Epithelial cell of prostate (primary cell): ENCODE data around the gene SPATA13.

ENCODE experiments used
- DNase-seq: peaks from one replicate; pipeline ENCODE4 v3.0.0-alpha.2; 2011; ENCODE audit warnings: low read depth, low spot score
- H3K27ac ChIP-seq: fragments of 450-650 bp; 2 replicates; pipeline ENCODE4 v1.5.1; 2017; ENCODE audit warnings: mild to moderate bottlenecking

Gene SPATA13

DNA sequence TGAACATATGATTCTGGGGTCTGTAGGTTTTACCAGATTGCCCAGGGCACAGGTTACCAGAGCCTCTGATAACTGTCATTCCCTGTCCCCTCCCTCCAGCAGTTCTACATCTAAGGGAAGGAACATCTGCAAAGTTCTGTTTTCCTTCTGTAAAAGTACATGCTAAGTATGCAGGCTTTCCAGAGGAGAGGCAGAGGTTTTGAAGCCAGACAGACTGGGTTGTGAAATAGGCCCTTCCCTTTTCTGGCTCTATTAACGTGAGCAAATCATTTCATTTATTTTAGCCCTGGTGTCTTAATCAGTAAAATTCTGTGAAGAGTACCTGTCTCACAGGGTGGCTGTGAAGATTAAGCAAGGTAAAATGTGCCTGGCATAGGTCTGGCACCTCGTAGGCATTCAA lies 82.8 kb downstream of the SPATA13 start:
- H3K27ac ChIP-seq, result no peak overlapping the region
- no peak for DNase-seq

DNA sequence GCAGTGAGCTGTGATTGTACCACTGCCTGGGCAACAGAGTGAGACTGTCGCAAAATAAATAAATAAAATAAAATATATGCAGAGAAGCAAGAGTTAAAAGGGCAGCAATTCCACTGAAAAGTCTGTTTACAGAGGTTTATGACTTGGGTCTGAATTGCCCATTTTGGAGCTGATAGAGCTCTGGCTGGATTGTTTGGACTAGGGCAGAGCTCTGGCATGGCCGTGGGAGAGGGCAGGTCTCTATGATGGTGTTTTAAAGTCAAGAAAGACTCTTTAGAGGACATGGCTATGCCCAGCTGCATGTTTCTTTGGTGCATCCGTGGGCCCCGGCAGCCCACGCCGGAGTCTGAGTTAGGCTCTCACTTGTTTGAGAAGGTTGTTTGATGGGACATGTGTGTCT lies 84.3 kb downstream of the SPATA13 start:
- DNase-seq, result no peak
- no peak overlapping the region for H3K27ac ChIP-seq

DNA sequence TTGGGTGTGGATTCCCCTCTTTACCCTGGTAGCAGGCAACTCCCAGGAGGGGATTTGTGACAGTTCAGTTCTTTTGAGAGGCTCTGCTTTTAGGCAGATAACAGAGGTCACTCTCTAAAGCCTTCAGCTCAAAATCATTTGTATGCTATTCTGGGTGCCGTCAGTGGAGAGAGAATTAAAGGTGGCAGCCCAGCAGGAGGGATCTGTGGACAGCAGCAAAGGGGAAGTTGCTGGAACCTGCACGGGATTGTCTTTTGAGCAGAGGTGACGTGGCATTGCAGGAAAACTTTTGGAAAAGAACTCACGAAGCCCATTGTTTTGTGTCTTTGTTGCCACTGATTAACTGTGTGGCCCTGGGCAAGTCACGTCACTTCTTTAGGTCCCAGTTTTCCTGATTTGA lies 86.5 kb downstream of the SPATA13 start:
- no peak for DNase-seq
- H3K27ac ChIP-seq, result no peak overlapping the region

DNA sequence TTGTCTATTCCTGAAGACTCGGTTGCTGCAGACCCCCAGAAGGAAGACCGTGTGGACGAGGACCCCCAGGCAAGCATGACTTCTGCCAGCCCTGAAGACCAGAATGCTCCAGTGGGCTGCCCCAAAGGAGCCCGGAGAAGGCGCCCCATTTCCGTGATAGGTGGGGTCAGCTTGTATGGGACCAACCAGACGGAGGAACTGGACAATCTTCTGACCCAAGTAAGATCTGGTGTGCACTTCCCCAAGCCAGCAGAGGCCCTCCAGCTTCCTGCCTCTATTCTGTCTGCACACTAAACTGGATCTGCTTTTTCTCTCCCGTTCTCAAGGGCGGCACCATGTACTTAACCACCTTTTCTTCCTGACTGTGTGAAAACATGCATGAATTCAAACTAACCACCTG lies 89.1 kb downstream of the SPATA13 start:
- H3K27ac ChIP-seq, result no peak overlapping the region
- no peak for DNase-seq

DNA sequence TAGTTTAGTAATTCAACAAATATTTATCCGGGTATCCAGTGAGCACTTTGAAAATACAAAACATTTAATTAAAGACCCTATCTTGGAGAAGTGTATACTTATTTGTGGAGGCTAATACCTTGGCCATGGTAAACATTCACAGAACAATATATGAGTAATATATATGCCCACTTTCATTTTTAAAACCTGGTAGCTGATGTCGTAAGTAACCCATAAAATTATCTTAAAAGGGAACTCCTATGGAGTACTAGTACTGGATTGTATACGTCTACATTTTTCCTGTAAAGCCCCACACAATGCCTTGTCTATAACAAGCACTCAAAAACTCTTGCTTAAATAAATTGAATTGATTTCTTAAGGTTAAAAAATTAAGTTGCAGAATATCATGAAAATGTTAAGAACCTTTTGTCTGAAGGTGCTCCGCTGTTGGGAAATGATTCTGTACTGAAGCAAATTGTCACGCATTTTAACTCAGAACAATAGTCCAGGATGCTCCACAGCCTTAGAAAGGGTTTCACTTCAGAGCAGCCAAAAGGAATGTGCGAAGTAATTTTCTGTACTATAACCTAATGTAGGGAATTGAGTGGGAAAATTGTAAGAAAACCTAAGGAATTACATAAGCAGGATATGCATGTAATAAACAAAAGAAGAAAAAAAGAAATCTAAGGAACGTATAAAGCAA lies 90.0 kb downstream of the SPATA13 start:
- no peak for DNase-seq
- no peak overlapping the region for H3K27ac ChIP-seq

DNA sequence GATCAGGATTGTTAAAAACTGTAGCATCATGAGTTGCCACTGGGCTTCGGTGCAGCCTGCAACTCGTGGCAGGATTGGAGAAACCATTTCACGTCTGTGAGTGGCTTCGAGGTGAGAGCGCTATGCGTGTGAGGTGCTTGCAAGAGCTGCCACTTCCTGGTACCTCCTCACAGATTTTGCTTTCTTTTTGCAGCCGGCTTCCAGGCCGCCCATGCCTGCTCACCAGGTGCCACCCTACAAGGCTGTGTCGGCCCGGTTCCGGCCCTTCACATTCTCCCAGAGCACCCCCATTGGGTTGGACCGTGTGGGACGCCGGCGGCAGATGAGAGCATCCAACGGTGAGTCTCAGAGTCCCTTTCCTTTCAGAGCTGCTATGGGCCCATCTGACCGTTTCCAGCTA lies 91.0 kb downstream of the SPATA13 start:
- DNase-seq, result no peak
- H3K27ac ChIP-seq, result no peak overlapping the region

DNA sequence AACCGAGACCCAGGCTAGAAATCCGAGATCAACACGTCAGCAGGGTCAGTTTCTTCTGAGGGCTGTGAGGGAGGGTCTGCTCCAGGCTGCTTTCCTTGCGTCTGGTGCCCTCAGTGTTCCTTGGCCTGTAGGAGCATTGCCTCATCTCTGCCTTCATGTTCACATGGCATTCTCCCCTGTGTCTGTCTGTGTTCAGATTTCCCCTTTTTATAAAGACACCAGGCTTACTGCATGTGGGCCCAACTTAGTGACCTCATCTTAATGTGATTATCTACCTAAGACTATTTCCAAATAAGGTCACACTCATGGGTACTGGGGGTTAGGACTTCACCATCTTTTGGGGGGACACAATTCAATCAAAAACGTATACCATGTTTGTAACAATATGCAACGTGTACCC lies 91.6 kb downstream of the SPATA13 start:
- H3K27ac ChIP-seq, result no peak overlapping the region
- DNase-seq, result no peak

DNA sequence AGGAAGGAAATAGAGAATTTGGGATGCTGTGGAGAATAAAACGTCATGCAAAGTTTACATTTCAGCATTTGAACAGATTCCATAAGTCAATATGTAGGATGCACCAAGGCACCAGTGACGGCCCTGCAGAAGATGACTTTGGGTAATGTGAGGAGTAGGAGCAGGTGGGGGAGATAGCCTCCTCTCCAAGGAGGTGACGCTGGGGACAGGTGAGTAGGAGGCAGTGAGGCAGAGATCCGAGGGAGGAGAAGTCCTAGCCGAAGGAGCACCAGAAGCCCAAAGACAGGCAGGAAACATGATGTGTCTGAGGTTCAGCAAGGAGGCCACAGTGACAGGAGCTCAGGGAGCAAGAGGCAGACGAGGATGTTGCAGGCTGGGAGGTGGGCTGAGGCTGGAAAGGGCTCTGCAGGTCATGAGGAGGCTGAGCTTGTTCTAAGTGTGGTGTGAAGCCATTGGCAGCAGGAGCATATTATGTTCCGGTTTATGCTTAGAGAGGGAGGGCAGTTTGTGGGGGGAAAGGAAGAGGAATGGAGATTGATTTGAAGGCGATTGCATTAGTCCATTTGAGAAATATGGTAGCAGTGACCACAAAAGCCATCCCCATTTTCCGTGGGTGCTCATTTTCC lies 93.1 kb downstream of the SPATA13 start:
- no peak overlapping the region for H3K27ac ChIP-seq
- DNase-seq, result no peak

DNA sequence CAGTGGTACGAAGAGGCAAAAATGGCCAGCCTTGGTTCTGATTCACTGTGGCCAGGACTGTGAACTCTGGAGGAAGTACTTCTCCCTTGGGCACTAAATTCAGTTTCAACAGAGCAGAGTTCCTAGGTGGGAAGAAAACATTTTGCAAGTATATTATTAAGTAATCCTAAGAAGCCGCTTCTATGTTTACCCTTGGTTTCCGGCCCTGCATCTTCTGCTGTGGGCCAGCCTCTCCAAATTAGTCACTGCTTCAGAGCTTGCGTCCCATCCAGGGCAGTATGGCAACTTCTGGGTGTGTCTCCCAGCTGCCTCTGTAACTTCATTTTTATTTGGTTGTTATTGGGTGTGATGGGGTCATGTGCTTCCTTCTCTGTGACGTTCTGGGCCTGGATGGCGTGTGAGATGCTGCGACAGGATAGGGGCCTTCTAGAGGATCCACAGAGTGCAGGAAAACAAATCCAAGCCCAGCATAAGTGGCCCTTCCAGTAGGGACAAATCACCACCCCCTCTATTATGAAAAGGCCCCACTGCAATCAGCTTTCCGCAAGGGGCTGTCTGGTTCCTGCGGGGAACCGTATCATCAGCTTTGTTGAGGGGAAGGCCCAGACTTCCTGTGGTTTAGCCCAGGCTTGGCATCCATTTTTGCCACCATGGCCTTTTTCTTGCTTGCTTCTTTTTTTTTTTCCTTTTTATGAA lies 93.8 kb downstream of the SPATA13 start:
- DNase-seq, result no peak

DNA sequence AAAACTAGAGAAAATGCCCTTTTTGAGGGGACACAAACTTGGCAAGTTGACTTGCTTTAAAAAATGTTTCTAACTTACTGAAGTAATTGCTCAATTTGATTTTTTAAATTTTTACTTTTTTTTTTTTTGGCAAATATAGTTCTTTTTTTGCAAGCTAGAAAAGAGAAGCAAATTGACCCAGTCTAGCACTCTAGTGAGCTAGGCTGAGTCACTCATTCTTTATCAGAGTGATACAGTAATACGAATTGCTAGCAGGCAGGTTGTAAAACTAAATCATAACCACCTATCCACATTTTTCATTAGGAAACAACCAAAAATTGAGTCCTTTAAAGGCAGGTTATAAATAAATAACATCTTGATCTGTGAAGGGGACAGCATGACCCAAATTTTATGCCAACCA lies 97.0 kb downstream of the SPATA13 start:
- no peak for DNase-seq
- H3K27ac ChIP-seq, result no peak overlapping the region

More for the DNA sequence above, 93.8 kb downstream of the SPATA13 start:
- no peak overlapping the region for H3K27ac ChIP-seq

DNA sequence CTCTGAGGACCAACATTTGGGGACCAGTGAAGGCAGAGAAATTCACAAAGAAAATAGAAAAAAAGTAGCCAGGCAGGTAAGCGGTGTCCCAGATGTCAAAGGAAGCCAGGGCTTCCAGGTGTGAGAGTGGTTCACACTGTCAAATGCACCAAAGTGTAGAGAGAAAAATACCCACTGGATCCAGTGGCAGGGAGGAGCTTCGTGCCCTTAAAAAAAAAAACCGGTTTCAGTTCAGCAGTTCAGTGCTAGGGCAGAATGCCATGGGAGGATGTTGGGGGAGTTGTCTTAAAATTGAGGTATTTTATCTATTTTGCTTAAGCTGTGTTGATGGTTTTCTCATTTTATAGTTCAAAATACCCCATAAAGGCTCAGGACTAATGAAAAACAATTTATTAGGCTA lies 101.0 kb downstream of the SPATA13 start:
- H3K27ac ChIP-seq, result no peak overlapping the region
- no peak for DNase-seq

DNA sequence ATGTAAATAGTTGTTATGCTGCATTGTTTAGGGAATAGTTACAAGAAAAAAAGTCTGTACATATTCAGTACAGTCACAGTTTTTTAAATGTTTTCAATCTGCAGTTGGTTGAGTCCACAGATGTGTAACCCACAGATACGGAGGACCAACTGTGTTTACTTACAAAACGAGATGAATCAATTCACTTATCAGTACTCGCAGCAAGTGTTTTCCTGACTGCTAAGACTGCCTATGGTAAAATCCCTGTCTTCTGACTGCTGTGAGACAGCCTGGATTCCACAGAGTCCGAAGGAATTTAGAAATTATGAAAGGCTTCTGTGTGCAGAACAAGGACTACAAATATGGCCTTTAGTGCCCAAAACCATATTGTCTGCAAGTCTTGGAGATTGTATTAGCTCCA lies 103.1 kb downstream of the SPATA13 start:
- DNase-seq, result no peak
- H3K27ac ChIP-seq, result no peak overlapping the region

DNA sequence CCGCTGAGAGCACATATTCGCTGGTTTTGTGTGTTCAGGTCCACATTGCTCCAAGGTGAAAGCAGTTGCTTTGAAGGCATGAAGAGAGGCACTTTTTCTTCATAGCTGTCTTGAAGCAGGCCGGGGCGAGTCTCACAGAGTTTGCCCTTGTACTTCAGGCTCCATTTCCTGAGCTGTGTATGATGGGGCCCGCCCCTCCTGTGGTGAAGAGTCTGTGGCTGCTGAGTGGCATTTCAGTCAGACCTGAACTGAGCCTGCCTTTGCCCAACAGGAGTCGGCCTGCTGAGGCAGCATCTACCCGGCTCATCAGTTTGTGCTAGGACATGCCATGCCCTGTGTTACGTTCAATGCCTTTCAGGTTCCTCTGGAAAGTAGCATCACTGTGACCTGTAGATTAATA lies 104.5 kb downstream of the SPATA13 start:
- no peak for DNase-seq

DNA sequence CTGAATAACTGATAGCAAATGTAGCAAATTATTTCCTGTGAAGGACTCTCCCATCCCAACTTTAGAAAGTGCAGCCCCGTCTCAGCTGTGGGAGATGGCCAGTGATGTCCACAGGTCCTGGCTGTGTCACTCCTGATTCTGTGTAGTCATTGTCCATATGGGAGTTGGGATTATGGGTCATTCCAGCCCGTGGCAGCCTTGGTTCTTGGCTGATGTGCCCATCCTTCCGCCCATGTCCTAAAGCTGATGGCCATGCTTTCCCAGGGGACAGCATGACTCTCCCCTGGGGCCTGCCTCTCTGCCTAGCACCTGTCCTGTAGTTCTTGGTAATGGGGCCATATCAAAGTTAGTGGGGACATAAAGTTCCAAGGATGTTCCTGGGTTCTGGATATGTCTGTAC lies 104.9 kb downstream of the SPATA13 start:
- no peak for DNase-seq
- H3K27ac ChIP-seq, result no peak overlapping the region

More for the DNA sequence above, 104.5 kb downstream of the SPATA13 start:
- no peak overlapping the region for H3K27ac ChIP-seq

DNA sequence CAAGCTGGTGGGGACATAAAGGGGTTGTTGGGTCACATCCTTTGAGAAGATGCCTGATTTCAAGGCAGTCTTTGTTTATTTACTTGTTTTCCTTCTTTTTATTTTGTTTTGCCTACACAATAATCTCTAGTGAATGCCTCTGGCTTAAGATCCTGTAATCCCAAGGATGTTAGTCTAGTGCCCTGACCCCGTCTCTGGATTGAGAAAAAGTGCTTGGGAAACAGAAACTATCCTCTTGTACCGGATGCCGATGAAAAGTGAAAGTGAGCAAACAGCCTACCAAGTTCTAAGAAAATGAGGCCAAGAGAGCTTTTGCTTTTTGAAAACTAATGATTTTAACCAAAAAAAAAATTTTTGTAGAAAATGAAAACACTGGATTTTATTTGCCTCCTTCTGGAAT lies 106.8 kb downstream of the SPATA13 start:
- no peak for DNase-seq
- no peak overlapping the region for H3K27ac ChIP-seq

DNA sequence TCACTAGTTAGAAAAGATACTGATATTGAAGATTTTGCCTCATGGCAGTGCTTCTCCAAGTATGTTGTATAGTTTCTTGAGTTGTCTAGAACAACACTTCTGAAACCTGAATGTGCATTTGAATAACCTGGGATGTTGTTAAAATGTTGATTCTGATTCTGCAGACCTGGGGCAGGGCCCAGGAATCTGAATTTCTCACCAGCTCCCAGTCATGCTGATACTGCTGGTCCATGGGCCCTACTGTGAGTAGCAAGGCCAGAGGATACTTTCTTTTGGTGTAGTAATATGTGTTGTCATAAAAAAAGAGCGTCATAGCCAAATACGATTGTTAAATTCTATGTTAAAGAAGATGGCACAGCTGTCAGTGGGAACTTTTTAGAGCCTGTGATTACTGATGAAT lies 107.3 kb downstream of the SPATA13 start:
- DNase-seq, result no peak
- H3K27ac ChIP-seq, result no peak overlapping the region

DNA sequence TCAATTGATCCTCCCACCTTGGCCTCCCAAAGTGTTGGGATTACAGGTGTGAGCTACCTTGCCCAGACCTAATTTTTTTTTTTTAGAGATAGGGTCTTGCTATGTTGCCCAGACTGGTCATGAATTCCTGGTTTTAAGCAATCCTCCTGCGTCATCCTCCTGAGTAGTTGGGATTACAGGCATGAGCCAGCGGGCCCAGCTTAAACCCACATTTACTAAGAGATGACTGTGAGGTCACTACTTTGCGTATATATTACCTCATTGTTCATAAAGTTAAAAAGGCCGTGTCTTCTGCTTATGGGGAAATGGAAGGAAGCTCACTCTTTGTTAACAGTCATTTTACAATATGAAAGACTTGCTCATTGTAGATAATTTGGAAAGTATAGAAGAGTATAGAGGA lies 109.3 kb downstream of the SPATA13 start:
- no peak for DNase-seq
- no peak overlapping the region for H3K27ac ChIP-seq

DNA sequence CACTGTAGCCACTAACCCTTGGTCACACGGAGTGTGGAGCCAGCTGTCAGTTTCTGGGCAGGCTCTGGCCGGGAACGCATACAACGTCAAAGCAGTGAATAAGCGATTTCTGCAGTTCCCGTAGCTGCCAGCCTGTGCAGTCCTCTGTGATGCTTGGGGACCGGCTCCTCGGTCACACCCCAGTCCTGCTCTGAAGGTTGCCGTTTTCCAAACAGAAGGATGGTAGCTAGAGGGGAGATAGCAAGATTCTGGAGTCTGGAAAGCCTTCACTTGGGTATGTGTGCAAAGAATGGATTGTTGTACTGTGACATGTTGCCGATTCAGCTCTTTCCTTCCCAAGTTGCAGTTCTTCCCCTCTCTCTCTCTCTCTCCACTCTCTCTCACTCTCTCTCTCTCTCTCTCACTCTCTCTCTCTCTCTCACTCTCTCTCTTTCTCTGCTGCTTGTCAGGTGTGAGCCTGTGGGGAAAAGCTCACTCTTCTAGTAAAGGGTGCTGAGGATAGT lies 110.2 kb downstream of the SPATA13 start:
- H3K27ac ChIP-seq, result no peak overlapping the region
- no peak for DNase-seq

DNA sequence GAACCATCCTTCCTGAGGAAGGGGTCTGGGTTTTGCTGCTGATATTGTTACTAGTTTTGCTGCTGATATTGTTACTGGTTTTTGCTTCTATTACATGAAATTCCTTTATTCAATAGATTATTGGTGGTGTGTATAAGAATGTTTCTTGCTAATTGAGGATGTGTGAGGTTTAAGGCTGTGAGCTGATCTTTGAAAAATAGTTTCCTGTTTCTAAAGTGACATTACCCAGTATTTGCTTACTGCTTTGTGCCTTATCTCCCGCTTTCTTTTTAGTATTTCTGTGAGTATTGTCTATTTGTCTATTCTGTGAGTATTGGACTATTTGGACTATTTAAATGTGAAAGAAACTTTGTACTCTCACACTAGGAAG lies 110.7 kb downstream of the SPATA13 start:
- H3K27ac ChIP-seq, result no peak overlapping the region
- DNase-seq, result no peak

DNA sequence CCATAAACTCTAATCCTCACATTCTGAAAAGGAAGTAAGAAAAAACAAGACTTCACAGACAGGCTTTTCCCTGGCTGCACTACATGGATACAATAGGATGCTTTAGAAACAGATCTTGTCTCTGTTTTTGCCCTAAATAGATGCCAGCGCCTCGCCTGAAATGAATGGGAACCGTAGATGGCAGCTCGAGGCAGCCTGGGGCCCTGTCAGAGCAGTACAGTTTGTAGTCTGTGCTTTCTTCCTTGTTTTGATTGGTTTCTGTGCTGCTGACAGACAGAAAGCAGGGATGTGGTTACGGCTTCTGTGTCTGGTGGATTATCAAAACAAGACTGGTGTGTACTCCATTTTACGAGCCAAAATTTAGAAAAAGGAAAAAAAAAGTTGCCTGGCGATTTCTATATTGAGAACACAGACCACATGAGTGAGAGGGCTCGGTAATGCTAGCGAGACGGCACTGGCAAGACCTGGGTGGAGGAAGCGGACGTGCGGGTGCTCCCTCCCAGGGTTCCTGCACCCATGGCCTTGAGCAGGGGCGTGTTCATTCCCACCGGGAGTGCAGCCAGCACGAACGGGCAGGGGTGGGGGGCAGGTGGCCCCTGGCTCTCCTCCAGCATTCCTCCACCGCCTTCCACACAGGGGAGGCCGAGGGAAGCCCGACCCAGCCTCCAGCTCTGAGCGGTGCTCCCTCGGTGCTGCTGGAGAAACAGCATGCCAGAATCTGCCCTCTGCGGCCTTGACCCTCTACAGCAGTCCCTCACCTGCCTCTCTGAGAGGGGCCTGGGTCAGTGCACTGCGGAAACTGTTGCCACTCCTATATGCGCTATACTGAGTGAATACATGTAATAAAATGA lies 111.3 kb downstream of the SPATA13 start:
- H3K27ac ChIP-seq, result no peak overlapping the region
- DNase-seq, result no peak
